GM18502 (cell line): ENCODE results near the gene GABRG1.

Source experiments
- ATAC-seq: cut with Tn5 transposase; IDR thresholded peaks from one replicate; pipeline ENCODE4 v1.9.1; 2021; ENCODE audit warnings: mild to moderate bottlenecking; ENCODE audit not compliant: unreplicated experiment, poor library complexity

GABRG1 gene

DNA sequence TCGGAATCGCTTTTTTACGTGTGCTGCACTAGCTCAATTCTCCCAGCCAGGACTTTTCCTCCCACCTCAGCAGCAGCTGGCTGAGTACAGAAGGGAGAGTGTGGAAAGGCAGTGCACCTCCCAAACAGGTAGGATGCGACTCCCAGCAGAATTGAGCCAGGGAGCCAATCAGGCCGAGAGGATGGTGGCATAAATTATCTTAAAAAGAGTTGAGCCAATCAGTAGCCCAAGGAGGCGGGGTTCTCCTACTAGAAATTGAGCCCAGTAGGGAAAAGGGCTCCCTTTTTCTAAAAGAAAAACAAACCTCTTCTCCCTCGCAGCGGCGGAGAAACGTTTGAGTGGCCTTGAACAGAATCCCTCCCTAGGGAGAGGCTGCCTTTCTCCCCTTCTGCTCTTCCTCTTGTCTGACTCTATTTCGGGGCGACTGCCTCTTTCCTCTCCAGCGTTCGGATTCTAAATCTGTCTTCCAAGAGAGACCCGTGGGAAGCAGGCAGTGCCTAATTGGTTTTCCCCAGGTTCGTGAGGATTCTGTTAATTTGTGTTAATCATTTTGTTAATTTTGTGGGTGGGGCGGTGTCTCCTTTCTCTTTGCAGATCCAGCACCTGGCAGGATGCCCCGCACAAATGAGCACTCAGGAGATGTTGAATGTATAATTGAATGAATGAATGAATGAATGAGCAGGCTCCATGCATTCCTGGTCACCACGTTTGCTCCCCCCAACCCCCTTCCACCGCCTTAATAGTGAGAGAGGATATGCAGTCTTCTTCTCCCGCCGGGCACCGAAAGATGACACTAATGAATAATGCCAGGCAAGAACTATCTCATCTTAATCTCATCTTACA, at the start of gene GABRG1:
TSS of gene GABRG1 (minus strand) at position 142 of the 843 bp plus-strand sequence. CDS start at position 1, 141 bp downstream.
- no peak for ATAC-seq

GRCh38 chr4:46146993-46147392, 23.1 kb upstream of the GABRG1 start:
- no peak for ATAC-seq

- no peak for ATAC-seq
These were observed 7.7 kb upstream of the GABRG1 start for GRCh38 chr4:46131498-46132057.

GRCh38 chr4:46124773-46125413, 1.0 kb upstream of the GABRG1 start:
- no peak for ATAC-seq

DNA sequence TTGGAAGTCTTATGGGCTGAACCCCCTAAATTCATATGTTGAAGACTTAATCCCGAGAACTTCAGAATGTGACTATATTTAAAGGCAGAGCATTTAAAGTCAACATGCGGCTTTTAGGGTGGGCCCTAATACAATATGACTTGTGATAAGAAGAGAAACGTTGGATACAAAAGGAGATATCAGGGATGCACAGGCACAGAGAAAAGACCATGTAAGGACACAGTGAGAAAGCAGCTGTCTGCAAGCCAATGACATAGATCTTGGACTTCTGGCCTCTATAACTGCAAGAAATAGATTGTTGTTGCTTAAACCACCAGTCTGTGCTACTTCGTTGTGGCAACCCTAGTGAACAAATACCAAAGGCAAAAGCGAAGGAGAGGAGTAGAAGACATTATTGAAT, 42.2 kb downstream of the GABRG1 start:
- ATAC-seq = no peak

- no peak for ATAC-seq
These were observed 42.6 kb downstream of the GABRG1 start for GRCh38 chr4:46081248-46081647.

DNA sequence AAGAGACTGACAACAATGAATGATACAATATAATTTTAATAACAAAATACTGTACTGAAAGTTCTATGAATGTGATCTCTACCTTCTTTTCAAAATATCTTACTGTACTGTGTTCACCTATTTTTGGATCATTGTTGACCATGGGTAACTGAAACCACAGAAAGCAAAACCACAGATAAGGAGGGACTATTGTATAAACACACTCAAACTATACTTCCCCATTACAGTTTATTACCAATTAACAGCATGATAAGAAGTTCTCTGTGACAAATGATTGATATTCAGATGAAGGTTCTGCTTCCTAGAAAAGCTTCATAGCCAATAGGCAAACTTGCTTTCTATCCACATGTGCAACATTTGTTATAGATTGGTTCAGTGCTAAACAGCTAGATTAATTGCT, 50.1 kb downstream of the GABRG1 start:
- ATAC-seq = peak; percentile 66

GRCh38 chr4:46051392-46051791, 72.5 kb downstream of the GABRG1 start:
- ATAC-seq = no peak

DNA sequence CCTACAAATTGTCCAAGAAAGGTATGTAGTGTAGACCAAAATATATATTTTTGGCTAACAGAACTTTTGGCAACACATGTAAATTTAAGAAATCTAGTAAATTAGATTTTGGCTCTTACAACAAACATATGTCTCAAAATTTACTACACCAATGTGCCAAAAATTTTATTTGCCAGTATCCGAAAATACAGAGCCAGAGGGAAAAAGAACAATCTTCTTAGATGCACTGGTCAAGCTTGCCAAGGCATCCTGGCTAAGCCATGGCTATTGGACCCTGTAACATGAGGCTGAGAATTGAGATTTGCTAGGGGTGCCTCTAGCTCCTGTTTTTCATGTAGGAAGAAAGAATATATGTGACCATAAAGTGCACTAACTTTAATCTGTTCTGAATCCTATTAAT, 91.8 kb downstream of the GABRG1 start:
- ATAC-seq = no peak

GRCh38 chr4:46016306-46016705, 107.5 kb downstream of the GABRG1 start:
- no peak for ATAC-seq

DNA sequence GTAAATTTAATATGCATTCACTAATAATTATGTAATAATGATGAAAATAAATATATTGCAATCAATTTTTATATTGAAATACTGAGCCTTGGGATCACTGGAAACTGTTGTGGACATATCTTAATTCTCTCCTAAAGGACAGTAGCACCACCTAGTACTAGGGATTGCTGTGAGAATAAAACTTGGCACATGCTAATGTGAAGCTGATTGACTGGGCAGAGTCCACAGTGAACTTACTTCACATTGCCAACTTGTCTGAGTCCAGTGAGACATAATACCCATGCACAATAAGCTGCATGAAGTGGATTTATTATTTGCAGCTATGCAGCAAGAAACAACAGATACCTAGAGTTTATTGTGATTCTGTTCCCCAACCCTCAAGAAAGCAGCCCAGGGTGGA, 131.1 kb downstream of the GABRG1 start:
- no peak for ATAC-seq

- no peak for ATAC-seq
These were observed 134.1 kb downstream of the GABRG1 start for GRCh38 chr4:45989775-45990174.

- ATAC-seq = no peak
These were observed 136.0 kb downstream of the GABRG1 start for GRCh38 chr4:45987858-45988257.
